NCI-H2107 treated with DMSO at 0.1 percent for 48 hours (cell line): Measurements from ENCODE around the gene SMG6.
"Not testable (repeated sequence)": the region's sequence is repeated elsewhere in the genome, so short reads cannot be mapped to it uniquely, and the experiment has no call there.

Experiments
- DNase-seq: peaks from one replicate; lab custom pipeline; 2025; ENCODE audit not compliant: unreplicated experiment; lab: John Stamatoyannopoulos, UW

Gene SMG6

GRCh38 chr17:2309338-2310154 is 6.0 kb upstream of the SMG6 start:
- no peak for DNase-seq

- DNase-seq, result no peak
Measured at GRCh38 chr17:2304931-2305330, 1.3 kb upstream of the SMG6 start.

GRCh38 chr17:2302778-2303203 is 794 bp downstream of the SMG6 start:
- no peak for DNase-seq

GRCh38 chr17:2299756-2300155 is 3.8 kb downstream of the SMG6 start:
- DNase-seq, result no peak

- DNase-seq, result no peak
Measured at GRCh38 chr17:2299136-2299535, 4.4 kb downstream of the SMG6 start.

GRCh38 chr17:2297023-2297422 is 6.6 kb downstream of the SMG6 start:
- DNase-seq, result no peak

- DNase-seq, result no peak
Measured at GRCh38 chr17:2295575-2295974, 8.0 kb downstream of the SMG6 start.

- no peak for DNase-seq
Measured at GRCh38 chr17:2292100-2292499, 11.5 kb downstream of the SMG6 start.

- no peak for DNase-seq
Measured at GRCh38 chr17:2289878-2290478, 13.6 kb downstream of the SMG6 start.

- no peak for DNase-seq
Measured at GRCh38 chr17:2283302-2283701, 20.3 kb downstream of the SMG6 start.

GRCh38 chr17:2282297-2282873 is 21.2 kb downstream of the SMG6 start:
- peak; percentile 1 for DNase-seq

GRCh38 chr17:2279707-2280106 is 23.9 kb downstream of the SMG6 start:
- no peak for DNase-seq

- no peak for DNase-seq
Measured at GRCh38 chr17:2277429-2278170, 26.0 kb downstream of the SMG6 start.

GRCh38 chr17:2275722-2276121 is 27.9 kb downstream of the SMG6 start:
- no peak for DNase-seq

- no peak for DNase-seq
Measured at GRCh38 chr17:2274414-2274813, 29.2 kb downstream of the SMG6 start.

- no peak for DNase-seq
Measured at GRCh38 chr17:2271985-2272702, 31.4 kb downstream of the SMG6 start.

- DNase-seq, result no peak
Measured at GRCh38 chr17:2267354-2267753, 36.2 kb downstream of the SMG6 start.

- DNase-seq, result no peak
Measured at GRCh38 chr17:2266865-2267228, 36.7 kb downstream of the SMG6 start.

- DNase-seq, result no peak
Measured at GRCh38 chr17:2266045-2266864, 37.3 kb downstream of the SMG6 start.

GRCh38 chr17:2265166-2265565 is 38.4 kb downstream of the SMG6 start:
- not testable (repeated sequence) for DNase-seq
